HEK293T (cell line): Measurements from ENCODE around the gene SPANXN5.
"Not testable (repeated sequence)": the region's sequence is repeated elsewhere in the genome, so short reads cannot be mapped to it uniquely, and the experiment has no call there.

Source experiments
- CTCF ChIA-PET: fragments of 350-600 bp; formaldehyde crosslinking; extraction: SDS; loops from one replicate; lab custom pipeline; 2021; ENCODE audit warnings: antibody characterized with exemption, inconsistent platforms; lab: Yijun Ruan, JAX
- POLR2A ChIA-PET: fragments of 350-600 bp; formaldehyde crosslinking; extraction: SDS; loops from one replicate; lab custom pipeline; 2020; ENCODE audit warnings: antibody characterized with exemption, inconsistent platforms; lab: Yijun Ruan, JAX
- DNase-seq: peaks from one replicate; pipeline ENCODE4 v3.0.0; 2012; ENCODE audit warnings: mixed read lengths; ENCODE audit errors: extremely low spot score
- ARNT ChIP-seq: fragments of 450-650 bp; IDR thresholded peaks from 2 replicates; pipeline ENCODE4 v1.6.1; 2017; ENCODE audit warnings: mild to moderate bottlenecking
- BHLHE40 ChIP-seq: fragments of 450-650 bp; IDR thresholded peaks from 2 replicates; pipeline ENCODE4 v1.6.1; 2016; ENCODE audit warnings: mild to moderate bottlenecking, moderate library complexity, borderline replicate concordance
- ELF4 ChIP-seq: fragments of 450-650 bp; IDR thresholded peaks from 2 replicates; pipeline ENCODE4 v1.6.1; 2017; ENCODE audit warnings: antibody characterized with exemption
- FOXA1 ChIP-seq: fragments of 450-650 bp; IDR thresholded peaks from 2 replicates; pipeline ENCODE4 v1.6.1; 2016; ENCODE audit warnings: mild to moderate bottlenecking
- FOXM1 ChIP-seq: fragments of 450-650 bp; IDR thresholded peaks from 2 replicates; pipeline ENCODE4 v1.6.1; 2017; ENCODE audit warnings: mild to moderate bottlenecking, borderline replicate concordance
- L3MBTL2 ChIP-seq: fragments of 450-650 bp; conservative IDR thresholded peaks from 2 replicates; pipeline ENCODE4 v1.6.1; 2016; ENCODE audit warnings: mild to moderate bottlenecking
- LEF1 ChIP-seq: fragments of 450-650 bp; IDR thresholded peaks from 2 replicates; pipeline ENCODE4 v1.6.1; 2017; ENCODE audit warnings: mild to moderate bottlenecking, borderline replicate concordance
- ZNF384 ChIP-seq: fragments of 450-650 bp; IDR thresholded peaks from 2 replicates; pipeline ENCODE4 v1.6.1; 2016

Gene SPANXN5

GRCh38 chrX:52811065-52811625, 13.9 kb upstream of the SPANXN5 start, which contains the start of gene XAGE5:
XAGE5 (plus strand) TSS chrX:52811287; CDS start chrX:52812567, 1,280 bp downstream.
- DNase-seq: no peak
- TF ChIP-seq FOXM1 (no peak), ARNT (no peak), ZNF384 (no peak), FOXA1 (no peak), LEF1 (no peak), ELF4 (no peak), BHLHE40 (no peak), L3MBTL2 (no peak)
- POLR2A ChIA-PET: no interaction called here
- CTCF ChIA-PET: no interaction called here

GRCh38 chrX:52804876-52805275, 7.6 kb upstream of the SPANXN5 start:
- POLR2A ChIA-PET: not testable (repeated sequence)

GRCh38 chrX:52773504-52773903, 23.7 kb downstream of the SPANXN5 start:
- CTCF ChIA-PET, POLR2A ChIA-PET, DNase-seq: not testable (repeated sequence)

More at GRCh38 chrX:52804876-52805275, 7.6 kb upstream of the SPANXN5 start:
- CTCF ChIA-PET, DNase-seq: not testable (repeated sequence)

GRCh38 chrX:52765983-52766382, 31.2 kb downstream of the SPANXN5 start:
- POLR2A ChIA-PET, CTCF ChIA-PET, DNase-seq: not testable (repeated sequence)

- CTCF ChIA-PET, DNase-seq, POLR2A ChIA-PET: not testable (repeated sequence)
These were observed 46.3 kb downstream of the SPANXN5 start, which contains the start of gene SSX2B for GRCh38 chrX:52750952-52751351. SSX2B (plus strand) TSS chrX:52751252; CDS start chrX:52752681, 1,429 bp downstream.
